HG03064 (cell line): Measurements from ENCODE around the gene PRPF8.

ENCODE experiments used
- ATAC-seq: cut with Tn5 transposase; IDR thresholded peaks from one replicate; pipeline ENCODE4 v1.9.1; 2021; ENCODE audit warnings: low read depth; ENCODE audit not compliant: unreplicated experiment

PRPF8 gene

DNA sequence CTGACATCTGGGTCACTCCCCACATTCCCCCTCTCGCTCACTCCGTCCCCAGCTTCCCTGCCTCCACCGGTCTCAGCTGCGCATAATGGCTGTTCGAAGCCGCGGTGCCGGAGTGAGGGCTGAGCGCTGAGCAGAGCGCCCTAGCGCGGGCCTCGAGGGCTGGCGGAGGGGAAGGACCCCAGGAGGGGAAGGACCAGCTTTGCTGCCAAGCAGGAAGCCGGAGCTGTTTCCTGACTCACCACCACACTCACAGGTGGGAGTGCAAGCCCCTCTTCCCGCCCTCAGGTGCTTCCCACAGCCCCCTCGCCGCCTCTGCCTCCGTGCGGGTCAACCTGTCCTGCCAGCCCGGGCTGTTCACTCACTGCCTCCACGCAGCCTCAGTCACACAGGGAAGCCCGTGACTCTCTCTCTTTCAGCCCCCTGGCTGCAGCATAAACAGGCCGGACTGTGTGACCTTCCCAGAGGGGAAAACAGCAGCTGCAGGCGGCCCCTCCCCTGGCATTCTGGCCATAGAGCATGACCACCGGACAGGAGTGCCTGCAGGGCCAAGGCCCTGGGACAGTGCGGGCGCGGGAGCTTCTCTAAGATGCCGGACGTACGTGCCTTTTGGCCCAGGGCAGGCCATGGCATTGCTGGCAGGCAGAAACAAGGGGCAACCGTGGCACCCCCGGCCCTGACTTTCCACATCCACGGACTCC, 79.7 kb downstream of the PRPF8 start:
- ATAC-seq: no peak

DNA sequence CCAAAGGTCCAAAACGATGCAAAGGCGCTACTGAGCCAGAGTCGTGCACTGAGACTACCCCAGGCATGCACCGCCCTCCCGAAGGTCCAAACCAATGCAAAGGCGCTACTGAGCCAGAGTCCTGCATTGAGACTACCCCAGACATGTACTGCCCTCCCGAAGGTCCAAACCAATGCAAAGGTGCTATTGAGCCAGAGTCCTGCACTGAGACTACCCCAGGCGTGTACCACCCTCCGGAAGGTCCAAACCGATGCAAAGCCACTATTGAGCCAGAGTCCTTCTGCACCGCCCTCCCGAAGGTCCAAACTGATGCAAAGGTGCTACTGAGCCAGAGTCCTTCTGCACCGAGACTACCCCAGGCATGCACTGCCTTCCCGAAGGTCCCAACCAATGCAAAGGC, 83.1 kb downstream of the PRPF8 start:
- ATAC-seq: no peak
